Left ventricle myocardium inferior (tissue), 1 donor: ENCODE results near the gene PEF1. TPM values are rescaled to one million over a fixed set of nuclear protein-coding genes. Genes with fewer than 3 reads are reported as not detected.
A peak's percentile ranks its signal among the peaks of the same experiment; 100 is the strongest.

ENCODE experiments used
- DNase-seq: peaks from one replicate; pipeline ENCODE4 v3.0.0-alpha.2; 2020
- H3K27ac ChIP-seq: fragments of 200-600 bp; replicated peaks from 2 replicates; pipeline ENCODE4 v1.8.0; 2021
- H3K27me3 ChIP-seq: fragments of 200-600 bp; 2 replicates; pipeline ENCODE4 v1.8.0; 2021; ENCODE audit warnings: low read depth
- H3K36me3 ChIP-seq: fragments of 200-600 bp; 2 replicates; pipeline ENCODE4 v1.8.0; 2021
- H3K4me1 ChIP-seq: fragments of 200-600 bp; 2 replicates; pipeline ENCODE4 v1.8.0; 2021
- H3K4me3 ChIP-seq: fragments of 200-600 bp; 2 replicates; pipeline ENCODE4 v1.8.0; 2021; ENCODE audit warnings: mild to moderate bottlenecking, moderate library complexity
- H3K9me3 ChIP-seq: fragments of 200-600 bp; replicated peaks from 2 replicates; pipeline ENCODE4 v1.8.0; 2021
- CTCF ChIP-seq: fragments of 200-600 bp; IDR thresholded peaks from 2 replicates; pipeline ENCODE4 v1.8.0; 2021; ENCODE audit warnings: antibody characterized with exemption, mild to moderate bottlenecking, borderline replicate concordance
- intact Hi-C: fragments of 100-400 bp; cut with micrococcal nuclease; formaldehyde crosslinking; loops from one replicate; pipeline ENCODE4 v1.11.0; 2022
- long read RNA-seq: library from polyadenylated mRNA; unstranded; transcript quantifications from one replicate; pipeline ENCODE4 v2.0.0, GENCODE V29; 2021
- total RNA-seq: library from RNA; stranded (reverse); fragmentation: NEBNext Ultra II Directional; extraction: Animal tissue kit (Norgen Biotek cat#: 25700); gene quantifications from one replicate; pipeline ENCODE4 v1.2.1, GENCODE V29; 2021
- donor health status: DM: no; HTN: yes; CAD: no; lungs with severe emphysema.

PEF1 gene, protein sequence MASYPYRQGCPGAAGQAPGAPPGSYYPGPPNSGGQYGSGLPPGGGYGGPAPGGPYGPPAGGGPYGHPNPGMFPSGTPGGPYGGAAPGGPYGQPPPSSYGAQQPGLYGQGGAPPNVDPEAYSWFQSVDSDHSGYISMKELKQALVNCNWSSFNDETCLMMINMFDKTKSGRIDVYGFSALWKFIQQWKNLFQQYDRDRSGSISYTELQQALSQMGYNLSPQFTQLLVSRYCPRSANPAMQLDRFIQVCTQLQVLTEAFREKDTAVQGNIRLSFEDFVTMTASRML
- 36.4 TPM for total RNA-seq
- long read RNA-seq, transcript PEF1-201 (5 exons, 1,629 nt), result major isoform, 58 of 68 reads
- long read RNA-seq, partial matches to known transcripts, result 5 of 68 reads
- long read RNA-seq, other reads (novel, unspliced or antisense), result 3 of 68 reads

- peaks cover 83% of the 10 kb centered on the region for H3K4me1 ChIP-seq
- intact Hi-C loops, result no loop called here
Observed at GRCh38 chr1:31644560-31645273, at the start of gene PEF1. Gene PEF1, minus strand, starts transcription at chr1:31644876. Its CDS starts 12 bp downstream, at chr1:31644864.

GRCh38 chr1:31693231-31693630, 48.6 kb upstream of the PEF1 start:
- Histone ChIP-seq H3K4me1 (no peaks in the 10 kb centered on the region), H3K9me3 (no peaks in the 10 kb centered on the region), H3K27ac (no peak overlapping the region), H3K27me3 (no peaks in the 10 kb centered on the region), H3K36me3 (no peaks in the 10 kb centered on the region), H3K4me3 (no peak overlapping the region)
- TF ChIP-seq CTCF, result no peak
- intact Hi-C loops, result no loop called here
- DNase-seq, result no peak

More at GRCh38 chr1:31644560-31645273, at the start of gene PEF1:
- Histone ChIP-seq H3K4me3 (peak within 1 kb of the TSS; percentile 77), H3K27me3 (no peaks in the 10 kb centered on the region), H3K9me3 (no peaks in the 10 kb centered on the region), H3K27ac (peak within 1 kb of the TSS; percentile 95), H3K36me3 (no peaks in the 10 kb centered on the region)
- peak; percentile 99 for DNase-seq
- TF ChIP-seq CTCF, result no peak

- intact Hi-C loops, result no loop called here
Observed at GRCh38 chr1:31691951-31692350, 47.3 kb upstream of the PEF1 start.

GRCh38 chr1:31691446-31691845, 46.8 kb upstream of the PEF1 start:
- no peaks in the 10 kb centered on the region for H3K9me3 ChIP-seq
- intact Hi-C loops, result no loop called here
- no peaks in the 10 kb centered on the region for H3K27me3 ChIP-seq
- H3K36me3 ChIP-seq, result no peaks in the 10 kb centered on the region
- H3K4me3 ChIP-seq, result no peak overlapping the region
- no peak overlapping the region for H3K27ac ChIP-seq
- no peaks in the 10 kb centered on the region for H3K4me1 ChIP-seq
- DNase-seq, result no peak
- TF ChIP-seq CTCF, result no peak

More at GRCh38 chr1:31691951-31692350, 47.3 kb upstream of the PEF1 start:
- no peak for TF ChIP-seq CTCF
- H3K36me3 ChIP-seq, result no peaks in the 10 kb centered on the region
- H3K27me3 ChIP-seq, result no peaks in the 10 kb centered on the region
- no peak for DNase-seq
- no peaks in the 10 kb centered on the region for H3K4me1 ChIP-seq
- no peak overlapping the region for H3K27ac ChIP-seq
- no peaks in the 10 kb centered on the region for H3K9me3 ChIP-seq
- no peak overlapping the region for H3K4me3 ChIP-seq

- H3K4me3 ChIP-seq, result no peak overlapping the region
- no peaks in the 10 kb centered on the region for H3K9me3 ChIP-seq
- no peaks in the 10 kb centered on the region for H3K4me1 ChIP-seq
- no peaks in the 10 kb centered on the region for H3K36me3 ChIP-seq
- TF ChIP-seq CTCF, result no peak
- H3K27ac ChIP-seq, result no peak overlapping the region
- no peak for DNase-seq
- H3K27me3 ChIP-seq, result no peaks in the 10 kb centered on the region
- intact Hi-C loops, result no loop called here
Observed at GRCh38 chr1:31690921-31691320, 46.2 kb upstream of the PEF1 start.
